Breast epithelium (tissue), 4 donors: Measurements from ENCODE around the gene IL1R1. TPM values are rescaled to one million over a fixed set of nuclear protein-coding genes. Genes with fewer than 3 reads are reported as not detected.
A peak's percentile ranks its signal among the peaks of the same experiment; 100 is the strongest.

Source experiments
- DNase-seq, 2 donors: peaks; one replicate each; pipeline ENCODE4 v3.0.0-alpha.2; 2019; ENCODE audit warnings: low spot score in 2 of 2
- H3K27ac ChIP-seq, 2 donors: fragments of 200-600 bp; sonication (generic) in 1 of 2; one replicate each; pipeline ENCODE4 v1.5.1; 2016 to 2019; ENCODE audit warnings: mild to moderate bottlenecking in 1 of 2
- H3K27me3 ChIP-seq, 2 donors: fragments of 200-600 bp; sonication (generic) in 1 of 2; one replicate each; pipeline versions ENCODE4 v1.5.1 to v1.6.0; 2017 to 2019; ENCODE audit warnings: control low read depth in 1 of 2, mild to moderate bottlenecking in 1 of 2
- H3K36me3 ChIP-seq: fragments of 200-600 bp; one replicate; pipeline ENCODE4 v1.5.1; 2019
- H3K4me1 ChIP-seq, 2 donors: fragments of 200-600 bp; sonication (generic); one replicate each; pipeline ENCODE4 v1.5.1; 2016 to 2019; ENCODE audit warnings: control low read depth in 1 of 2
- H3K4me3 ChIP-seq, 3 donors: fragments of 200-600 bp; sonication (generic); 1 replicate in 2 of 3; 2 replicates in 1 of 3; pipeline ENCODE4 v1.5.1; 2016 to 2019; ENCODE audit warnings: mild to moderate bottlenecking in 3 of 3, moderate library complexity in 2 of 3
- H3K9me3 ChIP-seq, 2 donors: fragments of 200-600 bp; sonication (generic) in 1 of 2; one replicate each; pipeline ENCODE4 v1.5.1; 2016 to 2019; ENCODE audit warnings: control low read depth in 1 of 2
- POLR2A ChIP-seq: fragments of 450-650 bp; IDR thresholded peaks from one replicate; pipeline ENCODE4 v1.6.1; 2016; ENCODE audit warnings: antibody characterized with exemption, mild to moderate bottlenecking, moderate library complexity
- POLR2AphosphoS5 ChIP-seq, 3 donors: sonication (generic); formaldehyde crosslinking; IDR thresholded peaks; one replicate each; pipeline ENCODE4 v1.6.1; 2017; ENCODE audit warnings: antibody characterized with exemption in 3 of 3
- intact Hi-C: fragments of 100-400 bp; cut with DNase I; formaldehyde crosslinking; loops from one replicate; pipeline ENCODE4 v1.15.1; 2023; ENCODE audit warnings: low total_unique reads
- total RNA-seq, 3 donors: library from RNA; depleted of rRNA; stranded (reverse); fragments of >200 nt; gene quantifications; one replicate each; pipeline ENCODE4 v1.1.0, GENCODE V29; 2016
- TF ChIP-seq, protein P1 (sequence below), 3 donors: fragments of 450-650 bp; IDR thresholded peaks; one replicate each; pipeline ENCODE4 v1.5.1; 2016 to 2017; ENCODE audit warnings: antibody characterized with exemption in 3 of 3, mild to moderate bottlenecking in 3 of 3, moderate library complexity in 3 of 3

IL1R1 gene
- total RNA-seq, 3 donors from 2014 or later = 127 to 206 (median 136) TPM

DNA sequence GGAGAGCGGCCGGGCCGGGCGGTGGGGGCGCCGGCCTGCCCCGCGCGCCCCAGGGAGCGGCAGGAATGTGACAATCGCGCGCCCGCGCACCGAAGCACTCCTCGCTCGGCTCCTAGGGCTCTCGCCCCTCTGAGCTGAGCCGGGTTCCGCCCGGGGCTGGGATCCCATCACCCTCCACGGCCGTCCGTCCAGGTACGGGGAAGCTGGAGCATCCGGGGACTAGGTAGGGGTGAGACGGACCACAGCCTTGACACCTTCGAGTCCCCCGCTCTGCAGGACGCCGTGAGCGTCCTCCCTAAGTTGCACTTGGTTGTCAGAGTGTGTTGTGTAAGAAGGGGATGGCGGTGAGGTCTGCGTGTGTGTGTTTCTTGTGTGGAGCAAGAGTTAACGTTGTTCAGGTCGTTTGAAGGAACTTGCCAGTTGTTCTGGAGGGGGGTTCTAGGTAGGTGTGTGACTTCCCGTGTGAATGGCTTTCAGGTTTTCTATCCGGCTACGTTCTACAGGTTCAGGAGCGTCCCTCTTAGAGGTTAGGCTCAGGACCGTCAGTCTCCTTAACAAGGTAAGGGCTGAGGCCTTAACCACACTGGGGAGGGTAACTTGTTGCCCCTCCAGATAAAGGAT, 393 bp downstream of the IL1R1 start:
- Histone ChIP-seq H3K9me3 (peaks cover 0 to 29% of the 10 kb centered on the region in 2 donors), H3K36me3 (no peaks in the 10 kb centered on the region), H3K4me3 (peak overlapping the region; percentile 71 to 94 (median 86)), H3K27me3 (no peaks in the 10 kb centered on the region), H3K4me1 (no peaks in the 10 kb centered on the region), H3K27ac (peak overlapping the region; percentile 93 to 99)
- intact Hi-C loops = loop anchor here (10.0 kb wide), 1 partner anchor 78 kb away; no protein-coding TSS in a partner anchor
- TF ChIP-seq POLR2AphosphoS5 (IDR thresholded peaks at IDR 0.05) = peak; percentile 3 to 19 (median 12)
- no peak for TF ChIP-seq POLR2A
- no peak for DNase-seq

DNA sequence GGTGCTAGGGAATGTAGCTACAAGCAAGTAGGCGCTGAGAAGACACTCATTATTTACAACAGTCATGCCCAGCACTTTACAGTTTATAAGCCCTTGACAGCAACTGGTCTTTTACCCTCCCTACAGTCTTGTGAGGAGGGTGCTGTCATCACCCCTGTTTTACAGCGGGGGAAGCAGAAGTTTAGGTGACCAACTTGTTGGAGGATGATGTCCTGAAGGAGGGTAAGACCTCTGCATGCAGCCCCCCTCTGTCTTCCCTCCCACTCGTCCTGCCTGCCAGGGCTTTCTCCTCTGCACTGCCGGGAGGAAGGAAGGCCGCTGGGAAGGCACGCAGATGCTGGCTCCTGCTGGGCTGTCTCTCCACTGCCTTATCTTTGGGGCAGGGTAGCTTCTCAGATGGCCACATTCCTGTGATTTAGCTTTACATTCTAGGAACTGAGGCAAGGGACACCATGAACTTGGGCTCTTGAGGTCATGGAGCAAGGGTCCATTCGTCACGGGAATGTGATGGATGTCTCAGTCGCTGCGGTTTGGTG, 972 bp downstream of the IL1R1 start:
- Histone ChIP-seq H3K27ac (peak overlapping the region; percentile 93 to 99), H3K4me3 (peak overlapping the region; percentile 71 to 94 (median 86)), H3K27me3 (no peaks in the 10 kb centered on the region), H3K9me3 (peaks cover 0 to 35% of the 10 kb centered on the region in 2 donors), H3K36me3 (no peaks in the 10 kb centered on the region), H3K4me1 (no peaks in the 10 kb centered on the region)
- intact Hi-C loops = loop anchor here (10.0 kb wide), 1 partner anchor 79 kb away; no protein-coding TSS in a partner anchor
- DNase-seq = no peak
- TF ChIP-seq POLR2AphosphoS5 (IDR thresholded peaks at IDR 0.05) = no peak
- TF ChIP-seq, protein P1, sequence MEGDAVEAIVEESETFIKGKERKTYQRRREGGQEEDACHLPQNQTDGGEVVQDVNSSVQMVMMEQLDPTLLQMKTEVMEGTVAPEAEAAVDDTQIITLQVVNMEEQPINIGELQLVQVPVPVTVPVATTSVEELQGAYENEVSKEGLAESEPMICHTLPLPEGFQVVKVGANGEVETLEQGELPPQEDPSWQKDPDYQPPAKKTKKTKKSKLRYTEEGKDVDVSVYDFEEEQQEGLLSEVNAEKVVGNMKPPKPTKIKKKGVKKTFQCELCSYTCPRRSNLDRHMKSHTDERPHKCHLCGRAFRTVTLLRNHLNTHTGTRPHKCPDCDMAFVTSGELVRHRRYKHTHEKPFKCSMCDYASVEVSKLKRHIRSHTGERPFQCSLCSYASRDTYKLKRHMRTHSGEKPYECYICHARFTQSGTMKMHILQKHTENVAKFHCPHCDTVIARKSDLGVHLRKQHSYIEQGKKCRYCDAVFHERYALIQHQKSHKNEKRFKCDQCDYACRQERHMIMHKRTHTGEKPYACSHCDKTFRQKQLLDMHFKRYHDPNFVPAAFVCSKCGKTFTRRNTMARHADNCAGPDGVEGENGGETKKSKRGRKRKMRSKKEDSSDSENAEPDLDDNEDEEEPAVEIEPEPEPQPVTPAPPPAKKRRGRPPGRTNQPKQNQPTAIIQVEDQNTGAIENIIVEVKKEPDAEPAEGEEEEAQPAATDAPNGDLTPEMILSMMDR (IDR thresholded peaks at IDR 0.05) = no peak
- no peak for TF ChIP-seq POLR2A

DNA sequence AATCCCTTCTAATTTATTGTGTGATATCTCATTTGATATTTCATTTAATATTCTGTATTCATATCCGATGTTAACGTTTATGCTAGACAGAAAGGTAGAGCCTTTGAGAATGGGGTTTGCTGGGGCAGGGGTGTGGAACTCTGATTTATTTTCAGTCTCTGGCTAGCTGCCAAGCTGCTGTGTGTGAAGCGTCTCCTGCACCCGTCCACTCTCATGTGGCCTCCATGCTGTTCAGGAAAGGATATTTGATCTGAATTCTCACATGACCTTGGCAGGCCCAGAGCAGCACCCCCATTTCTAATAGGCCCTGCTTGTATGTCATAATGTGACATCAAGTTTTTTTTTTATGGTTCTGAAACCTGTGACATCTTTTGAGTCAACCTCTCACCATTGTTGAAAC, 1.6 kb downstream of the IL1R1 start:
- Histone ChIP-seq H3K36me3 (no peaks in the 10 kb centered on the region), H3K27ac (peak overlapping the region; percentile 93 to 99), H3K27me3 (no peaks in the 10 kb centered on the region), H3K4me1 (no peaks in the 10 kb centered on the region), H3K9me3 (peaks cover 0 to 39% of the 10 kb centered on the region in 2 donors), H3K4me3 (peak overlapping the region; percentile 71 to 94 (median 86))
- TF ChIP-seq POLR2AphosphoS5 (IDR thresholded peaks at IDR 0.05) = peak in 1 of 3 donors; percentile 10
- TF ChIP-seq, protein P1 (IDR thresholded peaks at IDR 0.05) = no peak
- intact Hi-C loops = loop anchor here (10.0 kb wide), 1 partner anchor 79 kb away; no protein-coding TSS in a partner anchor
- DNase-seq = no peak

DNA sequence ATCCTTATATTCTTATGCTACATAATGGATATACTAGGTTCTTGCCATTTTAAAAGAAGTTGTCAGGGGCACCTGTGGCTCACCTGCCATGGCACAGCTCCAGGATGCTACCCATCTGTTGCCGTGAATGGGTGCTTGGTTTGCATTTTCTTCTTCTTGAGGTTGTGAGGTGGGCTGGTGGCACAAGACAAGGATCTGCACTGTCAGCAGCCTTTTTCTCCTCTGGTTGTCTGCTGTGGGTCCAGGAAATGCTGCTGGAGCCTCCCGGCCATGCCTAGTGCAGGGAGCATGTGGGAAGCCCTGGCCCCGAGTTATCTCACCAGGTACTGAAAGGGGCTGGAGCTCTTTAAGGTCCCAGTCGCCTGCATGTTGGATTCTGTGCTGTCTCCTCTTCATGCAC, 2.6 kb downstream of the IL1R1 start:
- no peaks in the 10 kb centered on the region for H3K4me1 ChIP-seq
- H3K36me3 ChIP-seq = no peaks in the 10 kb centered on the region
- peaks cover 0 to 39% of the 10 kb centered on the region in 2 donors for H3K9me3 ChIP-seq
- H3K27ac ChIP-seq = no peak overlapping the region
- H3K27me3 ChIP-seq = no peaks in the 10 kb centered on the region
- H3K4me3 ChIP-seq = peak overlapping the region; percentile 71 to 94 (median 86)
- DNase-seq = no peak
- intact Hi-C loops = loop anchor here (10.0 kb wide), 1 partner anchor 80 kb away; no protein-coding TSS in a partner anchor
- no peak for TF ChIP-seq POLR2AphosphoS5 (IDR thresholded peaks at IDR 0.05)
- TF ChIP-seq, protein P1 (IDR thresholded peaks at IDR 0.05) = no peak
- no peak for TF ChIP-seq POLR2A

DNA sequence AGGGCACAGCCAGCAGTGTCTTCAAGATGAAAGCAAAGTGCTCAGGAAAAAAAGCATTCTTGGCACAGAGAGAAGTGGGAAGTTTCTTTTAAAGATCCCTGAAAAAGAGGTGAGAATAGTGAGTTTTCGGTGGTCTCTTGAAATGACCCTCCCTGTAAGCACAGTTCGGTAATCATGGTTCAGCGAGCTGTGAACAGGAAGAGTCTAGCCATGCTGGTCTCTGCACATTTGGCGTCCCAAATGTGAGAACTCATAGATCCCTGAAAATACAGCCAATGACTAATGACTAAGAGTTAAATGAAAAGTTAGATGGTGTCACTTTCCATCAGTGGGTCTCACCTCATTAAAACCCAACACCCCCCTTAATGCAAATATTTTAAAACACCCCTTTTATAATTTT, 3.4 kb downstream of the IL1R1 start:
- TF ChIP-seq, protein P1 (IDR thresholded peaks at IDR 0.05) = no peak
- TF ChIP-seq POLR2A (no peak), POLR2AphosphoS5 (IDR thresholded peaks at IDR 0.05) (no peak)
- no peaks in the 10 kb centered on the region for H3K27me3 ChIP-seq
- H3K4me3 ChIP-seq = peak overlapping the region in 1 of 3 donors; percentile 86
- no peak overlapping the region for H3K27ac ChIP-seq
- no peak for DNase-seq
- intact Hi-C loops = loop anchor here (10.0 kb wide), 1 partner anchor 81 kb away; no protein-coding TSS in a partner anchor
- H3K4me1 ChIP-seq = no peaks in the 10 kb centered on the region
- peaks cover 0 to 39% of the 10 kb centered on the region in 2 donors for H3K9me3 ChIP-seq
- no peaks in the 10 kb centered on the region for H3K36me3 ChIP-seq
